ENCODE measurements around the gene VPS4A. TPM values are rescaled to one million over a fixed set of nuclear protein-coding genes. Genes with fewer than 3 reads are reported as not detected.

Gene VPS4A
- total and polyA plus RNA-seq, 2 of the 8 experiments (the other 6 are each of a cell fraction or from before 2014, with no cell fraction given): 14.1 to 24.1 TPM

DNA sequence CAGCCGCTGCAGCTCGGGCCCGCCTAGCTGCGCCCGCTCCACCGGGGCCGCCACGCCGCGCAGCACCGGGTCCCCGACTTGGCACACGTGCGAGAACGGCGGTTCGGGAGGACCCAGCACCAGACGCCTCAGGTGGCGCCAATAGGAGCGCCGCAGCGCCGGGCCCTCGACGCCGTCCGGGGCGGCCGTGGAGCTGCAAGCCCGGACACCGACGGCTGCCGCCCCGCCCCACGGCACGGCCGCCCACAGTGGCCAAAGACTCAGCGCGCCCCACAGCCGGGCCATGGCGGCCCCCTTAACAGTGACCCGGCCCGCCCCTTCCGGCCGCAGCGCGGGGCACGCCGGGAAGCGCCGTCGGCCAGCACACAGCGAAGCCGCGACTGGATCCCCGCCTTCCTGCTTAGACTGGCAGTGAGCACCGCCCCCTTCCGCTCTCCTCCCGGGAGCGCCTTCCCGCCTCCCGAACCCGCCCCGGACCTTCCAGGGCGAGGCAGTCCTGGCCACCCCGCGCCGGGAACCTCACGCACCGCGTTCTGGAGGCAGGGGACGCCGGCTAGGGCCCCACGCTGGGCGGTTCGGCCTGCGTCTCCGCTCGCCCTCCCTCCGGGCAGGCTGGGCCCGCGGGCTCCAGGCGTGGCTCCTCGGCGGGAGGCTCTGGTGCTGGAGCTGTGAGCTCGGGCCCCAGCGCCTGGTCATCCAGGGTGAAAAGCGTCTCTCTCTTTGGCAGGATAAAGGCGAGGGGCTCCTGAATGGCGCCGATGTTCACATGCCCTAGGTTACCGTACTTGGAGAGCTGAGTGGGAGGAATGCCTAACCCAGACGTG is 19.3 kb downstream of the VPS4A start, which contains the start of gene PDF:
PDF (minus strand) TSS at position 303 of the 824 bp plus-strand sequence; CDS start at position 285, 18 bp downstream.
- H3K36me3 ChIP-seq (ENCODE audit: control insufficient read depth in 2 of 4, insufficient read depth in 4 of 4, low read length in 3 of 4): peaks cover 24 to 72% (median 42%) of the 10 kb centered on the region in 4 experiments
- peak within 1 kb of the TSS; percentile 83 for H3K56ac ChIP-seq (replicated peaks; ENCODE audit: insufficient read length, low read depth, low read length)
- H3K14ac ChIP-seq (ENCODE audit: insufficient read length): no peak within 1 kb of the TSS
- no peak within 1 kb of the TSS for H2BK12ac ChIP-seq (ENCODE audit: low read depth, low read length)
- H3K9ac ChIP-seq (replicated peaks in 1 of 4; ENCODE audit: extremely low read depth in 1 of 4, low read depth in 3 of 4, low read length in 3 of 4): peak within 1 kb of the TSS; percentile 50 to 98 (median 86)
- H4K5ac ChIP-seq (ENCODE audit: insufficient read length, low read depth, low read length): peak within 1 kb of the TSS; percentile 98
- H4K8ac ChIP-seq (ENCODE audit: extremely low read depth, insufficient read depth, low read length): peak within 1 kb of the TSS; percentile 96
- no peak within 1 kb of the TSS for H2AK5ac ChIP-seq (ENCODE audit: low read depth, low read length)
- H3K27ac ChIP-seq (ENCODE audit: low read depth, low read length): peak within 1 kb of the TSS; percentile 95
- H3K23ac ChIP-seq (ENCODE audit: insufficient read length): no peak within 1 kb of the TSS
- 8% methylated on average over 66 of the region's 93 CpGs; no CpG with 5 or more reads in 1 of the 2 experiments for WGBS, 2 experiments (ENCODE audit: extremely low coverage in 1 of 2, insufficient coverage in 1 of 2, insufficient read length in 1 of 2, insufficient replicate concordance in 2 of 2, low coverage in 1 of 2, low lambda C conversion rate in 2 of 2, missing lambda C conversion rate in 1 of 2)
- H3K27me3 ChIP-seq (replicated peaks in 1 of 4; ENCODE audit: control insufficient read depth in 3 of 4, extremely low read depth in 1 of 4, insufficient read depth in 3 of 4, low read length in 3 of 4): no peaks in the 10 kb centered on the region
- peak within 1 kb of the TSS; percentile 93 for H3K4ac ChIP-seq (replicated peaks; ENCODE audit: insufficient read length, low read depth, low read length)
- H2BK5ac ChIP-seq (ENCODE audit: low read depth, low read length): peak within 1 kb of the TSS; percentile 85
- ChIA-PET POLR2A (ENCODE audit: partially characterized antibody) (interaction anchor here (0.5 to 29.8 kb wide), 14 partner anchors 6 to 741 kb away, joined by 3 to 497 read pairs (median 4); partner anchors contain the start of genes CDH3, CHTF8, COG8 and NIP7), CTCF (ENCODE audit: partially characterized antibody) (interaction anchor here (0.9 to 1.1 kb wide), 3 partner anchors 19 to 397 kb away, joined by 3 to 4 read pairs (median 3); no protein-coding TSS in a partner anchor)
- H4K91ac ChIP-seq (replicated peaks; ENCODE audit: insufficient read length, low read length): peak within 1 kb of the TSS; percentile 77
- H2BK20ac ChIP-seq (ENCODE audit: low read length): no peak within 1 kb of the TSS
- DNase-seq (ENCODE audit: low read depth in 1 of 2, low spot score in 2 of 2): peak; percentile 84 to 93
- 0 out of 2 replicates have a peak within 1 kb of the TSS, but pooled peaks have one; percentile 40 for H2BK15ac ChIP-seq (ENCODE audit: low read length)
- no peaks in the 10 kb centered on the region for H3K9me3 ChIP-seq (ENCODE audit: insufficient read depth in 2 of 2, low read depth in 1 of 2, low read length in 1 of 2)
- H3K4me3 ChIP-seq (ENCODE audit: extremely low read depth in 1 of 4, insufficient read depth in 2 of 4, low read depth in 3 of 4, low read length in 4 of 4): peak within 1 kb of the TSS; percentile 49 to 93 (median 86)
- peaks cover 6 to 19% (median 12%) of the 10 kb centered on the region in 4 experiments for H3K4me1 ChIP-seq (replicated peaks in 1 of 4; ENCODE audit: control insufficient read depth in 3 of 4, insufficient read depth in 4 of 4, low read length in 3 of 4)
- peak within 1 kb of the TSS; percentile 88 to 97 for H3K4me2 ChIP-seq (ENCODE audit: insufficient read depth in 1 of 2, low read depth in 2 of 2, low read length in 2 of 2)
- peak within 1 kb of the TSS; percentile 93 for H3K18ac ChIP-seq (ENCODE audit: extremely low read depth, low read length)
- peaks cover 10 to 30% of the 10 kb centered on the region in 2 experiments for H4K20me1 ChIP-seq (replicated peaks in 1 of 2; ENCODE audit: control insufficient read depth in 1 of 2, insufficient read depth in 2 of 2, low read length in 2 of 2)
- H3K79me1 ChIP-seq (ENCODE audit: low read depth, low read length): peaks cover 17% of the 10 kb centered on the region
- peaks cover 11% of the 10 kb centered on the region; the same call in 1 of the 2 replicates for H3K23me2 ChIP-seq (ENCODE audit: low read depth, low read length)
- FAIRE-seq: no peak
- H2BK120ac ChIP-seq (replicated peaks; ENCODE audit: low read depth, low read length): no peak within 1 kb of the TSS
- no peak within 1 kb of the TSS for H2AFZ ChIP-seq (ENCODE audit: low read length)
- H3K79me2 ChIP-seq (ENCODE audit: control insufficient read depth in 1 of 2, insufficient read depth in 2 of 2, low read length in 2 of 2): peaks cover 9 to 44% of the 10 kb centered on the region in 2 experiments
- TF ChIP-seq GABPA (IDR thresholded peaks at IDR 0.05; ENCODE audit: borderline replicate concordance, insufficient read depth, low read length) (peak; percentile 69; the same call in 1 of the 2 replicates), BCL11A (IDR thresholded peaks at IDR 0.05; ENCODE audit: low read depth in 2 of 2, low read length in 2 of 2) (no peak), BACH1 (IDR thresholded peaks at IDR 0.05; ENCODE audit: low read length) (0 out of 2 replicates have a peak, but pooled peaks have one; percentile 34), JUN (IDR thresholded peaks at IDR 0.05; ENCODE audit: low read depth, low read length) (no peak), SIRT6 (IDR thresholded peaks at IDR 0.05; ENCODE audit: low read length) (no peak), SUZ12 (IDR thresholded peaks at IDR 0.05; ENCODE audit: low read length) (no peak), JUND (IDR thresholded peaks at IDR 0.05; ENCODE audit: low read length) (no peak), HDAC6 (IDR thresholded peaks at IDR 0.05; ENCODE audit: low read depth, low read length) (no peak), SP1 (IDR thresholded peaks at IDR 0.05; ENCODE audit: low read depth, low read length) (0 out of 2 replicates have a peak, but pooled peaks have one; percentile 21), SIN3A (conservative IDR thresholded peaks at IDR 0.05 in 1 of 2, IDR thresholded peaks at IDR 0.05 in 1 of 2; ENCODE audit: low read depth in 1 of 2, low read length in 2 of 2) (peak in 1 of 2 experiments; percentile 71; a peak in 1 of 4 replicates), BRCA1 (IDR thresholded peaks at IDR 0.05; ENCODE audit: low read depth, low read length) (no peak)

Measured in H1 (cell line).